GM18502 (cell line): ENCODE data around the gene ZG16.

Experiments used
- ATAC-seq: cut with Tn5 transposase; IDR thresholded peaks from one replicate; pipeline ENCODE4 v1.9.1; 2021; ENCODE audit warnings: mild to moderate bottlenecking; ENCODE audit not compliant: unreplicated experiment, poor library complexity

The ZG16 gene

DNA sequence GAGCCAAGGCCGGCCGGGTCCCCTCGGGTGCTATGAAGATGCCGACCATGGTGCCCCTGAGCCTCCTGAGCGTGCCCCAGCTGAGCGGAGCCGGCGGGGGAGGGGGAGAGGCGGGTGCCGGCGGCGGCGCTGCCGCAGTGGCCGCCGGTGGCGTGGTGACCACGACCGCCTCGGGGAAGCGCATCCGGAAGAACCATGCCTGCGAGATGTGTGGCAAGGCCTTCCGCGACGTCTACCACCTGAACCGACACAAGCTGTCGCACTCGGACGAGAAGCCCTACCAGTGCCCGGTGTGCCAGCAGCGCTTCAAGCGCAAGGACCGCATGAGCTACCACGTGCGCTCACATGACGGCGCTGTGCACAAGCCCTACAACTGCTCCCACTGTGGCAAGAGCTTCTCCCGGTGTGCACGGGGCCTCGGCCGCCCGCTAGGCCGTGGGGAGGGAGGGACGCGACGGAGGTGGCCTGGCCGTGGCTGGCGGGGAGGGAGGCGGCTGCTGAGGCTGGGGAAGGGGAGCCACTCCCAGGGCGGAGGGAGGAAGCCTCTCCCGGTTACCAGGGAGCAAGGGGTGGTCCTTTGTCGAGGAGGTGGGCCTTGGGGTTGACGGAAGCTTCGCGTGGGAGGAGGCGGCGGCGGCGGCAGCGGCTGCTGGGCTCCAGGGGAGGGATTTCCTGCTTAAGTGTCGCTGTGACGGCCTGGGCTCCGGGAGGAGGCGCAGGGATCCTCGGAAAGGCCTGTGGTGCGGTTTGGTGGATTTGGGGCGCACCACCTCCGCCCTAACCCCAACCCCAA lies 29.6 kb downstream of the ZG16 start:
- peak; percentile 31 for ATAC-seq

DNA sequence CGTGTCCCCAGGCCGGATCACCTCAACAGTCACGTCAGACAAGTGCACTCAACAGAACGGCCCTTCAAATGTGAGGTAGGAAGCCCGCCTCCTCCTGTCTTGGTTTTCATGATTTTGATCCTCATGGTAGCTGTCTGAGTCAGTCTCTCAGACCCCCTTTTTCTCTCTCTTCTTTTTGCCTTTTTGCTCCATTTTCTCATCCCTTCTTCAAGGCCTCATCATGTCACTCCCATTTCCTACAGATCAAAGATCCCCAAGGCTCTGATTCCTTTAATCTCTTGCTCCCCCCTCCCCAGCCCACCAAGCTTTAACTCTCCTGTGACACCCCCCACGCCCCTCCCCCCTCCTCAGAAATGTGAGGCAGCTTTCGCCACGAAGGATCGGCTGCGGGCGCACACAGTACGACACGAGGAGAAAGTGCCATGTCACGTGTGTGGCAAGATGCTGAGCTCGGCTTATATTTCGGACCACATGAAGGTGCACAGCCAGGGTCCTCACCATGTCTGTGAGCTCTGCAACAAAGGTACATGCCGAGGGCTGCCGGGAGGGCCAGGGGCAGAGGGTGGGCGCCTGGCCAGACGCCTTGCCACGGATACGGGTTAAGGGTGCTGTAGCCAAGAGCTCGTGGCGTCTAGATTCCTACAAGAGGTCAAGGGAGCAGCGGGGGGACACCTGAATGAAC lies 30.3 kb downstream of the ZG16 start:
- no peak for ATAC-seq

- ATAC-seq = no peak
Observed at GRCh38 chr16:29809031-29809747, 31.1 kb downstream of the ZG16 start.

- ATAC-seq = no peak
Observed at GRCh38 chr16:29809850-29810698, 32.0 kb downstream of the ZG16 start.

GRCh38 chr16:29810699-29811169 lies 32.7 kb downstream of the ZG16 start:
- ATAC-seq = no peak

DNA sequence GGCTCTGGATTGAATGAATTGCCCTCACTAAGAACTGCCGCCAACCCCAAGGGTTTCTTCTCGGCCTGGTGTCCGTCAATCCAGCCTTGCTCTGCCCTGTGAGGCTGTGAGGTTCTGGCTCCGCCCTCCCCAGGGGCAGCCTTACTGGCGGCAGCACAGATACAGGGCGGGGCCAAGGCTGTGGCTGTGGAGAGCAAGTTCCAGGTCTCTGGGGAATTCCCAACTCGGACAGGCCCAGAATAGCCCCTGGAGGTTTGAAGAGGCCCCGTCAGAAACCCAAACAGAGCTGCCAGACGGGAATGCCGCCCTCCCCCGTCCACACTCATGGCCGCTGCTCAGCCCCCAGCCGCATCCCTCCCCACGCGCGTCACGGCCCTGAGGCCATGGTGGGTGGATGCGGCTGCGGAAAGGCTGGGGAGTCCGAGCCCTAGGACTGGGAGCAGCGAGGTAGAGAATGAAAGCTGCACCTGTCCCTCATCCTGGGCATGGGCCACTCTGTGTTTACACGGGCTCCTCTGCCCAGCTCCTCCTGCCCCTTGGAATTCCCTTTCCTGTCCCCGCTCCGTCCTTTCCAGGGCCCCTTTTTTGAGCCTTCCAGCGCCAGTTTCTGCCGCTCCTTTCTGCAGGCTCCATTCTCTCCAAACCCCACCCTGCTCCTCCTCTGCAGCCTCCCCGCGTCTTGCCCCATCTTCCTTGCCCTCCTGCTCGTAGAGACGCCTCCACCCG lies 33.3 kb downstream of the ZG16 start:
- peak; percentile 39 for ATAC-seq

GRCh38 chr16:29811896-29812665 lies 34.0 kb downstream of the ZG16 start, which contains the start of gene PRRT2:
Gene PRRT2 (plus strand): TSS chr16:29812193. CDS start chr16:29813055, 862 bp downstream.
- no peak for ATAC-seq

DNA sequence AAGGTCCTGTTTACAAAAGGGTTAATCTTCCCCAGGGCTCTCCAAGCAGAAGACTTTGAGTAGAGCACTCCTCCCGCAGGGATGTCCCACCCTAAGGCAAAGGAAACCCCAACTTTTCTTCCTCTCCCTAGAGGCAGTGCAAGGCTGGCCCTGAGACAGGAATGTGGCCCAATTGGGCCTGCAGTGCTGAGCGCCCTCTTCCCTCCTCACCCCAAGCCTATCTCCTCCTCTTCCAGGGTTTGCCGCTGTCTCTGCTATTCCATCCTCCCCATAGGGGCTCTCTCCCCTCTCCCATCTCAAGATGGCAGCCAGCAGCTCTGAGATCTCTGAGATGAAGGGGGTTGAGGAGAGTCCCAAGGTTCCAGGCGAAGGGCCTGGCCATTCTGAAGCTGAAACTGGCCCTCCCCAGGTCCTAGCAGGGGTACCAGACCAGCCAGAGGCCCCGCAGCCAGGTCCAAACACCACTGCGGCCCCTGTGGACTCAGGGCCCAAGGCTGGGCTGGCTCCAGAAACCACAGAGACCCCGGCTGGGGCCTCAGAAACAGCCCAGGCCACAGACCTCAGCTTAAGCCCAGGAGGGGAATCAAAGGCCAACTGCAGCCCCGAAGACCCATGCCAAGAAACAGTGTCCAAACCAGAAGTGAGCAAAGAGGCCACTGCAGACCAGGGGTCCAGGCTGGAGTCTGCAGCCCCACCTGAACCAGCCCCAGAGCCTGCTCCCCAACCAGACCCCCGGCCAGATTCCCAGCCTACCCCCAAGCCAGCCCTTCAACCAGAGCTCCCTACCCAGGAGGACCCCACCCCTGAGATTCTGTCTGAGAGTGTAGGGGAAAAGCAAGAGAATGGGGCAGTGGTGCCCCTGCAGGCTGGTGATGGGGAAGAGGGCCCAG lies 34.9 kb downstream of the ZG16 start:
- no peak for ATAC-seq

- no peak for ATAC-seq
Observed at GRCh38 chr16:29813644-29814562, 35.8 kb downstream of the ZG16 start.

DNA sequence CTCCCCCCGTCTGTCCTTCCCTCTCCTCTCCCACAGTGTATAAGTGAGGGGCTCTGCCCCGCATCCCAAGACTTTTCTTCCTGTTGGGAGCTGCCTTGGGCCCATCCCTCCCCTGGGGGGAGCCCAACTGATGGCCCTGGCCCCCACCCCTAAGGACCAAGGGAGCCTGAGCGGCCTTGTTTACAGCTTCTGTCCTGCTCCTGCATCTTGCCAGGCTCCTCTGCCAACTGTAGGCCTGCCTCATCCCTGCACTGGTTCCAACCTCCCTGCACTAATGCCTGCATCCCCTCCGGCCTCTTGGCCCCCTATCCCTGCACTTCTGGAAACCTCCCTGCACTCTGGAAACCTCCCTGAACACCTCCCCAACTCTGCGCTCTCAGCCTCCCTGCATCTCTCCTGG lies 36.5 kb downstream of the ZG16 start:
- ATAC-seq = no peak

DNA sequence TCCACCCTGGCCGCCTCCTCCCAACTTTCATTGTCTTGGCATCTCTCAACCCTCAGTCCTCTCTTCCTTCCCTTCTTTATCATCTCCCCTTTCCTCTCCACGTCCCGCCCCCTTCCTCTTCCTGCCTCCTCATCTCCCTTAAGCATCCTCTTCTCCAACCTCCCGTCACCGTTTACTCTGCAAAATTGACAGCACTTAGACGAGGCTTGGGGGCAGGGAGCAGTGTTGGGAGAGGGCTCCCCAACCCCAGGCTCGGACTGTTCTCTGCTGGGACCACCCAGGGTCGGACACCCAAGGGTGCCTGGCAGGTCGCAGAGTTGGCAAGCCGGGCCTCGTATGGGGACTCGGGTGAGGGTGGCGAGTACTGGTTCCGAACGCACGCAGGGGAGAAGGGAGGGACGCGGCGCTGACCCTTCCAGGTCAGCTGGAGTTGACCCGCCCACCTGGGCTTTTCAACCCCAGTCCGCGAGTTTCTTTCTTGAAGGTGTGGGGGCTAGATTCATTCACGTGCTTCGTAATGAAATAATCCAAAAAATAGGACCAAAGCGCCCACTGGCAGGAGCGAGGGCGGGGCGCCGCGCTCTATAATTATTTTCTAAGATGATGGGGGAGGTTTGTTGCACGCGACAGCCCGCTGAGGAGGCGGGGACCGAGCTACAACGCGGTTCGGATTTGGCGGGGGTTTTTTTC lies 37.1 kb downstream of the ZG16 start:
- ATAC-seq = no peak

- ATAC-seq = peak; percentile 58
Observed at GRCh38 chr16:29815793-29816693, 38.0 kb downstream of the ZG16 start, which contains the start of gene PAGR1. Gene PAGR1 (plus strand): TSS chr16:29816152. CDS start chr16:29816526, 374 bp downstream.

DNA sequence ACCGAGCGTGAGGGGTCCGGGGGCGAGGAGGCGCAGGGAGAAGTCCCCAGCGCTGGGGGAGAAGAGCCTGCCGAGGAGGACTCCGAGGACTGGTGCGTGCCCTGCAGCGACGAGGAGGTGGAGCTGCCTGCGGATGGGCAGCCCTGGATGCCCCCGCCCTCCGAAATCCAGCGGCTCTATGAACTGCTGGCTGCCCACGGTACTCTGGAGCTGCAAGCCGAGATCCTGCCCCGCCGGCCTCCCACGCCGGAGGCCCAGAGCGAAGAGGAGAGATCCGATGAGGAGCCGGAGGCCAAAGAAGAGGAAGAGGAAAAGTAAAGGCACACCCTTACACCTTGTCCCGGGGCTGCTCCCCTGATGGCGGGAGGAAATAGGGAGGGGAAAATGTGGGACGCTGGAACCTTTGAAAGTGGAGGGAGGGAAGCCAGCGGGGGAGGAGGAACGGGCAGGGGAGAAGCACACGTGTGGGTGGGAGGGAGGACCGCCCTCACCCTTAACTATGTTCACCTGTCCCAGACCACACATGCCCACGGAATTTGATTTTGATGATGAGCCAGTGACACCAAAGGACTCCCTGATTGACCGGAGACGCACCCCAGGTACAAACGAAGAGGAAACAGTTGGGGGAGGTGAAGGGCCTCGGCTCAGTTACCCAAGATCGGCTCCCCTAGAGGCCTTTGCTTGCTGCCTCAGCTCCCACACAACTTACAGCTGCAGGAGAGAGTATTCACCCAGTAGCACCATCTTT lies 38.8 kb downstream of the ZG16 start:
- ATAC-seq = peak; percentile 13

DNA sequence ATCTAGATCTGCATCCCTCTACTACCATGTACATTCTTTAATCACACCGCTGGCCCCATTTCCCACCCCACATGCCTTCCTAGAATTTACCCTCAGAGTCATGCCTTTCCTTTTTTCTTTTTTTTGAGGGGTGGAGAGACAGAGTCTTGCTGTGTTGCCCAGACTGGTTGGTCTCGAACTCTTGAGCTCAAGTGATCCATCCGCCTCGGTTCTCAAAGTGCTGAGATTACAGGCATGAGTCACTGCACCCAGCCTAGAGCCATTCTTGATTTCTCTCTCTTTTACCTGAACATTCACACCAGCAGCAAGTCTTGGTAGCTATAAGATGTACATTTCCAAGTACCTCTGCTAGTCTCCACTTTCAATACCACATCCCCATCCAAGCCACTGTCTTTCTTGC lies 40.0 kb downstream of the ZG16 start:
- ATAC-seq = no peak
